Measurements from ENCODE around the gene BAZ2A.
A peak's percentile ranks its signal among the peaks of the same experiment; 100 is the strongest.
"Not testable (repeated sequence)": the region's sequence is repeated elsewhere in the genome, so short reads cannot be mapped to it uniquely, and the experiment has no call there.

Gene BAZ2A

DNA sequence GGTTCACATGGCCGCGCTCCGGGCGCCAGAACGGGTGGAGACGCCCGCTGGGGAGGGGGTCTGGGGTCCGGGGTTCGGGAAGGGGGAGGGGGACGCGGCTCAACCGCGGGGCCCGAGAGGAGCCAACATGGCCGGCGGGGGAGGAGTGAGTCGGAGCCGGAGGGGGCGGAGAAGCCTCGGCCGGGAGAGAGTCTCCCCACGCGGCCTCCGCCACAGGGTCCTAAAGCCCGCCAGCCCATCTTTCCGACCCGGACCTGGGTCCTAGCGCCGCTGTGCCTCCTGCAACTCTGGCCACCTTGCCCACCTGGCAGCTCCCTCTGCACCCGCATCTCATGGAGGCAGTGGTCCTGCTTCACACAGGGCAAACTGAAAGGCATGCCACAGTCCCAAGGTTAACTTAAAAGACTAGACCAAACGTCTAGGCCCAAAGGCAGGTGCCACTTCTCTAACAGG lies at the start of gene BAZ2A:
TSS of gene BAZ2A (minus strand) at position 147 of the 453 bp plus-strand sequence. CDS start 12,796 bp downstream, outside the sequence.
- DNase-seq (ENCODE audit: low read depth): peak; percentile 87

DNA sequence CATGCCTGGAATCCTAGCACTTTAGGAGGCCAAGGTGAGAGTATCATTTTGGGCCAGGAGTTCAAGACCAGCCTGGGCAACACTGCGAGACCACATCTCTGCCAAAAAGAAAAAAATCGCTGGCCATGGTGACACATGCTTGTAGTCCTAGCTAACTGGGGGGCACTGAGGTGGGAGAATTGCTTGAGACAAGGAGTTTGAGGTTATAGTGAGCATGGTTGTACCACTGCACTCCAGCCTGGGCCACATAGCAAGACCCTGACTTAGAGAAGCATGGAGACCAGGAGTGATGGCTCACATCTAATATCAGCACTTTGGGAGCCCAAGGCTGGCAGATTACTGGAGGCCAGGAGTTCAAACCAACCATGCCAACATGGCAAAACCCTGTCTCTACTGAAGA lies 48.7 kb upstream of the BAZ2A start:
- no peak for DNase-seq (ENCODE audit: low read depth)

DNA sequence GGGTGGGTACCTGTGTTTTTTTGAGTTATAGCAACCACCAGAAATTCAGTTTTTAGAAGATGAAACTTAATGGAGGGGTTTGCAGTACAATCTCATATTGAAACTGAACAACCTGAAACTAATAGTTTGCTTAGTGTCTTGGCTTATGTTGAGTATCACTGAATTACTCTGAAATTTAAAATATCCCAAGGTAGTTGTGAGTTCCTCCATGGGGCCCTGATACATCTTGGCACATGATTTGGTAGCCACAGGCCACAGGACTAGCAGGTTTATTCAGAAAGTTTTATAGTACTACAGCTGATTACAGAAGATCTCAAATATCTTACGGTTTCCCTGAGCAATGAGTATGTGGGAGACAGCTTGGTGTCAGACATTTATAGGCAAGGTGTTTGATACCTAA lies 47.6 kb upstream of the BAZ2A start:
- DNase-seq (ENCODE audit: low read depth): no peak

DNA sequence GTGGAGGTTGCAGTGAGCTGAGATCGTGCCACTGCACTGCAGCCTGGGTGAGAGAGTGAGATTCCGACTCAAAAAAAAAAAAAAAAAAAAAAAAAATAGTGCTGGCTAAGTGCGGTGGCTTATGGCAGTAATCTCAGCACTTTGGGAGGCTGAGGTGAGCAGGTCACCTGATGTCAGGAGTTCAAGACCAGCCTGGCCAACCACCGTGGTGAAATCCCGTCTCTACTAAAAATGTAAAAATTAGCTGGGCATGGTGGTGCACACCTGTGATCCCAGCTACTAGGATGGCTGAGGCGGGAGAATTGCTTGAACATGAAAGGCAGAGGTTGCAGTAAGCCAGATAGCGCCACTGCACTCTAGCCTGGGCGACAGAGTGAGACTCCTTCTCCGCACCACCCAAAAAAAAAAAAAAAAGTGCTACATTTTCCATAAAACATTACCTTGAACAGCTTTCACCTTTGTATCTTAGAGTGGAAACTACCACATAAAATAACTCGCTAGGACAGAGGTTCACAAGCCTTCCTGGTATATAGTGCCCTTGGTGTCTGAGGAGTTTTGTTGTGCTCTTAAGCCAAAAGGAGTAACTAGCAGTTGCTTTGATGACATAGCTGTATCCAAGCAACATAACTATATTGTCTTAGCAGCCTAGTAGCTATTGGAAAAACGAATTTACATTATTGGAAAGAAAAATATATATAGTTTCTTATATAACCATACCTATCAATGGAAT lies 46.9 kb upstream of the BAZ2A start:
- DNase-seq (ENCODE audit: low read depth): no peak

DNA sequence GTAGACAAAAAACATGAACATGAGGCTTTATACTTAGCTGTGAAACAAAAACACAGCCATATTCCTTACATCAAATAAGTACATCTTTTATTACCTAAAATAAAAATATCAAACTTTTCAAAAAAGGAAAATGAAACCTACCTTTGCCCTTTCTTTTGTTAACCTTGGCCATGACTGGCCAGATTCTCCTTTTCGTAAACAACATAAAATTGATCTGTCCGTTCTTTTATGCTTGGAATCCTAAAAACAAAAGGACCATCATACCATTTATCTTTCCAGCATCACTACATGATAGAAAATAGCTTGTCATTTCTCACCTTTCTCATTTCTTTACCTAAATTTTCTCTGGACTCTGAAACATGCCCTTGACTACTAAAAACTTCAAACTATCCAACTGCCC lies 41.5 kb upstream of the BAZ2A start:
- DNase-seq (ENCODE audit: low read depth): no peak

DNA sequence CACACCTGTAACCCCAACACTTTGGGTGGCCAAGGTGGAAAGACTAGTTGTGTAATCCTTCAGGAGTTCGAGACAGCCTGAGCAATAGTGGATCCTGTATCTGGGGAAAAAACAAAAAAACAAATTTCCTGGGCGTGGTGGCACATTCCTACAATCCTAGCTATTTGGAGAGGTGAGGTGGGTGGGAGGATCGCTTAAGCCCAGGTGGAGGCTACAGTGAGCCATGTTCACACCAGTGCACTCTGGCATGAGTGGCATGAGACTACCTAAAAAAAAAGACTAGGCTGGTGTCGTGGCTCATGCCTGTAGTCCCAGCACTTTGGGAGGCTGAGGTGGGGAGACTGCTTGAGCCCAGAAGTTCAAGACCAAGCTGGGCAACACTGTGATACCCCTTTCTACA lies 40.7 kb upstream of the BAZ2A start:
- DNase-seq (ENCODE audit: low read depth): no peak

DNA sequence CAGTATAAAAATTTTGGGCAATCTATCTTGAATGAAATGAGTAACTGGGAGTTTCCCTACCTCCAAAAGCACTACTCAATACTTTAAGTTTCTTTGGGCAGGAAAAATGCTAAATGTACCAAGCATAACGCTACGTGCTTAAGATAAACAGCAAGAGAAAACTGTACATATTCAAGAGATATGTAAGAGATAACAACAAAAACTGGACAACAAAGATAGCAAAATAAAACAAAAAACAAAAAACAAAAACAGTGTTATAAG lies 38.0 kb upstream of the BAZ2A start:
- no peak for DNase-seq (ENCODE audit: low read depth)

DNA sequence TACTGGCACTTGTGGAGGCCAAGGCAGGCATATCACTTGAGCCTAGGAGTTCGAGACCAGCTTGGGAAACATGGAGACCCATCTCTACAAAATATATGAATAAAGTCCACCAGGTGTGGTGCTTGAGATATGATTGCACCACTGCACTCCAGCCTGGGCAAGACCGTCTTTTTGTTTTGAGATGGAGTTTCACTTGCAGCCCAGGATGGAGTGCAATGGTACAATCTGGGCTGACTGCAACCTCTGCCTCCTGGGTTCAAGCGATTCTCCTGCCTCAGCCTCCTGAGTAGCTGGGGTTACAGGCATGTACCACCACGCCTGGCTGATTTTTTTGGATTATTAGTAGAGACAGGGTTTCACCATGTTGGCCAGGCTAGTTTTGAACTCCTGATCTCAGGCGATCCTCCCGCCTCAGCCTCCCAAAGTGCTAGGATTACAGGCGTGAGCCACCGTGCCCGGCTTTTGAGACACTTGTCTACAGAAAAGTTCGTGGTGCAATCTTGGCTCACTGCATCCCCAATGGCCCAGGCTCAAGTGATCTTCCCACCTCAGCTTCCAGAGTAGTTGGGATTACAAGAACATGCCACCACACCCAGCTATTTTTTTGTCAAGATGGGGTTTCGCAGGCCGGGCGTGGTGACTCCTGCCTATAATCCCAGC lies 32.0 kb upstream of the BAZ2A start:
- no peak for DNase-seq (ENCODE audit: low read depth)

DNA sequence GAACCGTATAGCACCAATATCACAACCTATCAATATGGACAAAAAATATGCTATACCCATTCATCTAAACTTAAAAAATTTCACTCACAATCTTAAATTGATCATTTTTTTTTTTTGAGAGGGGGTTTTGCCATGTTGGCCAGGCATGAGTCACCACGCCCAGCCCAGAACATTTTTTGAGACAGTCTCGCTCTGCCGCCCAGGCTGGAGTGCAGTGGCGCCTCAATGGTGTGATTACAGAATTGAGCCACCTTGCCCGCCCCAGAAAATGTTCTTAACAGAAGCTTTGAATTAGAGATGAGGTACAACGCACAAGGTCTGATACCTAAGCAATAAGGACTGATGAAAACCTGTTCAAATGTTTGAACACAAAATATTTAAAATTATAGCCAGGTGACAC lies 31.4 kb upstream of the BAZ2A start:
- DNase-seq (ENCODE audit: low read depth): no peak

DNA sequence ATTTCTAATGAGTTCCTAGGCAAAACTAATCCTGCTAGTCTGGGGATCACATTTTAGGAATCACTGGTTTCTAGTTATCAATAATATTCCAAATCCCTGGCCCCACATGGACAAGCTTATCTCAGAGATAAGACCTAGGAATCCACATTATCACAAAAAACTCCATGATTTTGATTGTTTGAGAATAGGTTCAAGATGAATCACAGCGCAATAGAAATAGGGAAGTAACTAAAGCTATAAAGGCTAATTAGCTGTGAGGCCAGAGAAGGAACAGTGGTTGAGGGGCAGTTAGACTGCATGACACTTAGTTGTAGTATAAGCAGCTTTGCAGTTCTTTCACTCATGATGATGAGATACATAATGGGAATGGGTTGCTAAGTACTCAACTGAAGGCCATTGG lies 28.8 kb upstream of the BAZ2A start:
- no peak for DNase-seq (ENCODE audit: low read depth)

DNA sequence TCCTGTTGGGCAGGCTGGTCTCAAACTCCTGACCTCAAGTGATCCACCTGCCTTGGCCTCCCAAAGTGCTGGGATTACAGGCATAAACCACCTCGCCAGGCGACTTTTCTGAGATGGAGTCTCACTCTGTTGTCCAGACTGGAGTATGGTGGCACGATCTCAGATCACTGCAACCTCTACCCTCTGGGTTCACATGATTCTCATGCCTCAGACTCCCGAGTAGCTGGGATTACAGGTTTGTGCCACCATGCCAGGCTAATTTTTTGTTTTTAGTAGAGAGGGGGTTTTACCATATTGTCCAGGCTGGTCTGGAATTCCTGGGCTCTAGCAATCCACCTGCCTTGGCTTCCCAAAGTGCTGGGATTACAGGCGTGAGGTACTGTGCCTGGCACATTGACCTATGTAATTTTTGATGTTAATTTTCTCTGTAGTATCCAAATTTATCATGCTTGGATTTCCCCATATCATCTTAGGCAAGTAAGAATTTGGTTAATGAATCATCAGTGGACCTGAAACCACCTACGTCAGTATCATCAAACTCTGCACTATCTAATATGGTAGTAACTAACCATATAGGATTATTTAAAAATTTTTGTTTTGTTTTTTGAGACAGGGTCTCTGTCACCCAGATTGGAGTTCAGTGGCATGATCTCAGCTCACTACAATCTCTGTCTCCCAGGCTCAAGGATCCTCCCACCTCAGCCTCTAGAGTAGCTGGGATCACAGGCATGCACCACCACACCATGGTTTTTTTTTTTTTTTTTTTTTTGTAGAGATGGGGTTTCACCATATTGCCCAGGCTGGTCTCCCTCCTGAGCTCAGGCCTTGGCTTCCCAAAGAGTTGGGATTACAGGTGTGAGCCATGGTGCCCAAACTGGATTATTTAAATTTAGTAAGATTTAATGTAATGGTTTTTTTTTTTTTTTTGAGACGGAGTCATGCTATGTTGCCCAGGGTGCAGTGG lies 27.6 kb upstream of the BAZ2A start:
- DNase-seq (ENCODE audit: low read depth): no peak

DNA sequence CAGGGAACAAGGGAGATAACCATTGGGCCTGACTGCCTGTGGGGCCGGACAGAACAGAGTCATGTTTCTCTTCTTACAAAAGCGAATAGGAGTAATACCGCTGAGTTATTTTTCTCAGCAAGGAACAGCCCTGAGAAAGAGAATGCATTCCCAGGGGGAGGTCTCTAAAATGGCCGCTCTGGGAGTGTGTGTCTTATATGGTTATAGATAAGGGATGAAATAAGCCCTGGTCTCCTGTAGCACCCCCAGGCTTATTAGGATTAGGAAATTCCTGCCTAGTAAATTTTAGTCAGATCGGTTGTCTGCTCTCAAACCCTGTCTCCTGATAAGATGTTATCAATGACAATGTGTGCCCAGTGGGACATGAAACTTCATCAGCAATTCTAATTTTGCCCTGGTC lies 23.7 kb upstream of the BAZ2A start:
- not testable (repeated sequence) for DNase-seq (ENCODE audit: low read depth)

DNA sequence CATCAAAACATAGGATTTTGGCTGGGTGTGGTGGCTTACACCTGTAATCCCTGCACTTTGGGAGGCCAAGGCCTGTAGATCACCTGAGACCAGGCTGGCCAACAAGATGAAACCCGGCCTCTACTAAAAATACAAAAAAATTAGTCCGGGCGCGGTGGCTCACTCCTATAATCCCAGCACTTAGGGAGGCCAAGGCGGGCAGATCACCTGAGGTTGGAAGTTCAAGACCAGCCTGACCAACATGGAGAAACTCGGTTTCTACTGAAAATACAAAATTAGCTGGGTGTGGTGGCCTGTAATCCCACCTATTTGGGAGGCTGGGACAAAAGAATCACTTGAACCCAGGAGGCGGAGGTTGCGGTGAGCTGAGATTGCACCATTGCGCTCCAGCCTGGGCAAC lies 17.9 kb upstream of the BAZ2A start:
- DNase-seq (ENCODE audit: low read depth): not testable (repeated sequence)

DNA sequence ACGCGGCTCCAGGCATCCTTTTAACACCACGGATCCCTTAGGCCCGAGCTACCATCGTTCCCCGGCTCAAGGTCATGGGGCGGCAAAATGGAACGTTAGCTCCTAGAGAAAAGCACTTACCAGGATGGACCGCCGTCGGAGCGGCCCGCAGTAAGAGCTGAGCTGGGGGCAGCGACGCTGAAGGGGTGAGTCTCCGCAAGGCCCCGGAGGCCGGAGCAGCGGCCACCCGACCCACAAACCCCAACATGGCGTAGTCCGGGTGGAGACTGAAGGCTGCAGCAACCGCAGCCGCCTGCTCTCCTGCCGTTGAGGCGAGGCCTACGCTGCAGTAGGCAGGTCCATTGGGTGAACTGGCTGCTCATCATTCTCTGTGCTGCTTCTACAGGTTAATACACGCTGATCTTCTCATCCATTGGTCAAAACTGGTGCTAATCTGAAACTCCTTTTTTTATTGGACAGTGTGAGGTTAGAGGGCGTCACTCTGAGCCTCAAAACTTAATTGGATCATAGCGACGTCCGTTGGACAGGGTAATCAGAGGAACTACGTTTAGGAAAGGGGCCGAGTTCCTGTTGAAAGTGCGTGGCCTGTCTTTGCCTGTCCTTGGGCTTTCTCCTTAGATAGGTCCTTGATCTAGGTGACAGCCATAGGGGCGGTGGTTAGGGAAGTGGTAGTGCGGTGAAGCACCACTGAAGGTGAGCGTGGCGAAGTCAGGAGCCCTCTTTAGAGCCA lies 15.8 kb upstream of the BAZ2A start, which contains the start of gene ATP5F1B:
TSS of gene ATP5F1B (minus strand) at position 268 of the 730 bp plus-strand sequence. CDS start at position 247, 21 bp downstream.
- peak; percentile 85 for DNase-seq (ENCODE audit: low read depth)

DNA sequence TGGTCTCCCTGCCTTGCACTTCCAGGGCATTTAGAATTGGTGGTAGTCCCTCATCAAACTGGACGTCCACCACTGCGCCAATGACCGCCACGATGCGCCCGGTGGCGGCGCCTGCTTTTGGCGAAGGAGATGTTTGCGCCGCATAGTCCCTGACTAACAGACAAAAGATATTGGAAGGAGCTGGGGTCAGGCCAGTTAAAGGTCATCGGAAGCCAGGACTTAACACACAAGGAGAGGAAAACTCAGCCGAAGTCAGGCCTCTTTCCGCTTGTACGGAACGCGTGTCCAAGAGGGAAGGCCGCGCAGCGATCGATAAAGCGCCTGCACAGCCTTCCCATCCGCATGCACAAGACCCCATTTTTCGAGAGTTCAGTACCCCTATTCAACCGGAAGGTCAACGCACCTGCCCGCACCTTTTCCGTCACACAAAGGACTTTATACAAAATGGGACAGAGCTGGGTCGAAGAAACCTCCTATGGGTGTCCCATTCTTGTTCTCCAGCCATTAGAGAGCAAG lies 15.1 kb upstream of the BAZ2A start:
- no peak for DNase-seq (ENCODE audit: low read depth)

DNA sequence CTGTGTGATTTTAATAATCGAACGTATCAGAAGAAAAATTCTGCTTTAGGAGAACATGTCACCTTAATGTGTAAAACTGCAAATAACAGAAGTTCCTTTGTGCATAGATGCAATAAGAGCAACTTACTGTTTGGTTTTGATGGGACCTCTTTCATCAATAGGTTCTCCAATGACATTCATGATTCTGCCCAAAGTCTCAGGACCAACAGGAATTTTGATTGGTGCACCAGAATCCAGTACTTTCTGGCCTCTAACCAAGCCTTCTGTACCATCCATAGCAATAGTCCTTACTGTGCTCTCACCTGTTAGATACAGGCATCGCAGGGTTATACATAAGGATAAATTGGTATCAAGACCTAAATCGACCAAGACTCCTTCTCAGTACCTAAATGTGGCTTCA lies 14.5 kb upstream of the BAZ2A start:
- DNase-seq (ENCODE audit: low read depth): no peak

DNA sequence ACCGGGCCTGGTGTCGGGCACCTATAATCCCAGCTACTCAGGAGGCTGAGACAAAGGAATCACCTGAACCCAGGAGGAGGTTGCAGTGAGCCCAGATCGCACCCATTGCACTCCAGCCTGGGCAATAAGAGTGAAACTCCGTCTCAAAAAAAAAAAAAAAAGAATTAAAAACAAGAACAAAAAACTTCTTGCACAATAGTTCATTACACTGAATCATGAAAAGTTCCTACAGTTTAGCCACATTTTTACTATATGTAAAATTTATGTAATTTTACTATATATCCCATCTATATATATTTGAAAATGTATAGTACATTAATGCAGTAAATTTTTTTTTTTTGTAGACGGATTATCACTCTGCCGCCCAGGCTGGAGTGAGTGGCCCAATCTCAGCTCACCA lies 11.1 kb upstream of the BAZ2A start:
- no peak for DNase-seq (ENCODE audit: low read depth)

DNA sequence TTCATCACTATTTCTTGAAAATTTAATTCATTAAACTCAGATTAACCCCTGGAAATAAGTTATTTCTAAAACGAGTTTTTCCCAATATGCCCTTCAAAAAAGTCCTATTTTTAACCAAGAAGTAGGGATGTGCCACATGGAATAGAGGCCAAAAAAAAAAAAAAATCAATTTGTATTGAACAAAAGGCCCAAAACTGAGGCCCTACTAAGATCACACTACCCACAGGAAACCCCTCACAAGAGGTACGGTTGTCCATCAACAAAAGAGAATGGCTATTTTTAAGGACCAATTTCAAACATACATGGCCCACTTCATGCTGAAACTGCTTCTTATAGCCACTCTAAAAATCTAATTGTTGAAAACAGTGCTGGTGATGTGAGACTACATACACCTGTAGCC lies 7.5 kb upstream of the BAZ2A start:
- DNase-seq (ENCODE audit: low read depth): no peak

DNA sequence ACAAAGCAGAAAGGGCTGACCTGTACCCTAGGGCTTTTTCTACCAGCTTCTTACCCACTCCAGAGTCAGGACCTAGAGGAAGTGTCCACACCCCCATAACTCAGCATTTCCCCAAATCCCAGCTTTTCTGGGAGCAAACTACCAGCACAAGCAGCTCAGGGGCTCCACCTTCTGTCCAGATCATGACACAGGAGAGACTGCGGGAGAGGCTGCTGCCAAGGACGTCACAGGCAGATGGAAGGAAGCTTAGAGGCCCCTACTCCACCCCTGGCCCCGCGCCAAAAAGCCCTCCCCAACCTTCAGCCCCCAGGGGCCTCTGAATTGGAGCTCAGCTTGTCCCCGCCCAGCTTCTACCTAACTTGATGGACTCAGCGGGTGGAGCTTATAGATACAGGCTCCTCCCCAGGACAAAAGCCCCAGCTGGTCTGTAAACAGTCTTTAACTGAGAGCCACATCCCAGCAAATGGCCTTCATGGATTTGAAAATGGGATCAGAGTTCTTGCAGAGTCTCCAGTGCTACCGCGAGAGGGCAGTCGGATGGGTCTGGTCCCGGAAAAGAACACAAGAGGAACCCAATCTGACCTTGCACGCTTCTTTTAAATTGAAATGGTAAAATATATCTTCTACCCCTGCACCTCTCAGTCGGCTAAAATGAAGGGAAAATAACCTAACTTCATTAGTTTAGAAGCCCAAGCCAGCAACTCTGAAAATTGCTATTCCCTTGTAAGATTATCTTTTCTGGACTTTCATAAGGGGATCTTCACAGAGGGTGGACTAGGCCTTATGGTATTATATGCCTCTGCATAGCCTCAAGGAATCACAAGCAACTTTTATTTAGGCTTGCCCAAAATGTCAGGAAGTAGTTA lies 6.8 kb upstream of the BAZ2A start:
- DNase-seq (ENCODE audit: low read depth): peak; percentile 88

DNA sequence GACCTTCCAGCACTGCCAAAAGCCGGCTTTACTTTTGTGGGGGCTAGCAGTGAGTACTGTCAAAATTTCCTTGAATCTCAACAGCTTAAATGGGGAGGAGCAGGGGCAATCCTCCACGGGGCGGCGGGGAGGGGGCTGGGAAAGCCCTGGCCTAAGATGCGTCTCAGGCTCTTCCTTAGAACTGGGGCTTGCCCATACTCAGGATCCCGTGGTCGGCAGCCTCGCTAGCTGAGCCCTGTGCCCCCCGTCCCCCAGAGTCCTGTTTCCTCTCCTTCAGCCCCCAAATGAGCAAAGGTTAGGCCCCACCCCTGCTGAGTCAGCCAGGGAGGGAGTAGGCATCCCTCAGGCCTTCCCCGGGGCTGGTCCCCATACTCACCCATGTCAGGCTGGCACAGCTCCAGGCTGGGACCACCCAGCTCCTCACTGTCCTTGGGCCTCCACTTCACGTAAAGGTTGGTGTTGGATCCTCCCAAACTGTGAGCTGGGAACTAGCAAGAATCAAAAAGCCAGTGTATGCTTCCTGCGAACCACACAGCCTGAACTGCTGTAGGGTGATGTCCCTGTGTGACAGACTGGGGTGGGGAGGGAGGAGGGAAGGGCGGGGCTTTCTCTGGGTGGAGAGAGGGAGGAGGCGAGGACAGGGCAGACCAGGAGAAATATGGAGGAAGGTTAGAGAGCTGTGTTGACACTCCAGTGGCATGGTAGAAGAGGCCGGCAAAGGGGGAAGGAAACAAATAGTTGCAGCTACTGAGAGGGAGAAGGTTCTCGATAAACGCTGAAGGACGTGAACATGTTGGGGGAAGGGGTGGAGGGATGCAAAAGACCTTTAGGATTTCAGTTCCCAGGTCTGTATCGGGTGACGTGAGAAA lies 5.9 kb upstream of the BAZ2A start:
- DNase-seq (ENCODE audit: low read depth): peak; percentile 83
